Activated CD8-positive, alpha-beta memory T cell treated with anti-CD3 and anti-CD28 coated beads for 24 hours (primary cell): ENCODE measurements around the gene TMEM72.

ENCODE experiments used
- DNase-seq: peaks from one replicate; pipeline ENCODE4 v3.0.0-alpha.2; 2020

Gene TMEM72

GRCh38 chr10:44969854-44970253 is 58.7 kb downstream of the TMEM72 start:
- no peak for DNase-seq

- DNase-seq = no peak
Observed at GRCh38 chr10:44970812-44971395, 59.8 kb downstream of the TMEM72 start.

- DNase-seq = no peak
Observed at GRCh38 chr10:44971434-44971833, 60.3 kb downstream of the TMEM72 start.

GRCh38 chr10:44971935-44972757 is 61.0 kb downstream of the TMEM72 start:
- DNase-seq = no peak

GRCh38 chr10:44972874-44973306 is 61.8 kb downstream of the TMEM72 start:
- DNase-seq = no peak

GRCh38 chr10:44973323-44974081 is 62.4 kb downstream of the TMEM72 start:
- DNase-seq = no peak

- DNase-seq = no peak
Observed at GRCh38 chr10:44974082-44974627, 63.0 kb downstream of the TMEM72 start.

GRCh38 chr10:44974628-44975430 is 63.7 kb downstream of the TMEM72 start:
- DNase-seq = peak; percentile 91

- DNase-seq = no peak
Observed at GRCh38 chr10:44975431-44976331, 64.5 kb downstream of the TMEM72 start.

- DNase-seq = no peak
Observed at GRCh38 chr10:44976352-44977198, 65.4 kb downstream of the TMEM72 start.

GRCh38 chr10:44977287-44978212 is 66.4 kb downstream of the TMEM72 start:
- DNase-seq = no peak

- no peak for DNase-seq
Observed at GRCh38 chr10:44978213-44978569, 67.1 kb downstream of the TMEM72 start.

- DNase-seq = no peak
Observed at GRCh38 chr10:44978570-44979280, 67.6 kb downstream of the TMEM72 start, which contains the start of gene DEPP1. TSS of gene DEPP1 (minus strand) at chr10:44978809. CDS start at chr10:44978030, 779 bp downstream.

- DNase-seq = no peak
Observed at GRCh38 chr10:44979281-44980191, 68.4 kb downstream of the TMEM72 start.

- no peak for DNase-seq
Observed at GRCh38 chr10:44980309-44981171, 69.4 kb downstream of the TMEM72 start.
